NOMO-1 treated with dmso at 0.1 percent for 144 hours (cell line): ENCODE measurements around the gene POLL.
"Not testable (repeated sequence)": the region's sequence is repeated elsewhere in the genome, so short reads cannot be mapped to it uniquely, and the experiment has no call there.

Source experiments
- DNase-seq: peaks from one replicate; lab custom pipeline; 2025; ENCODE audit not compliant: unreplicated experiment; lab: John Stamatoyannopoulos, UW

The POLL gene

DNA sequence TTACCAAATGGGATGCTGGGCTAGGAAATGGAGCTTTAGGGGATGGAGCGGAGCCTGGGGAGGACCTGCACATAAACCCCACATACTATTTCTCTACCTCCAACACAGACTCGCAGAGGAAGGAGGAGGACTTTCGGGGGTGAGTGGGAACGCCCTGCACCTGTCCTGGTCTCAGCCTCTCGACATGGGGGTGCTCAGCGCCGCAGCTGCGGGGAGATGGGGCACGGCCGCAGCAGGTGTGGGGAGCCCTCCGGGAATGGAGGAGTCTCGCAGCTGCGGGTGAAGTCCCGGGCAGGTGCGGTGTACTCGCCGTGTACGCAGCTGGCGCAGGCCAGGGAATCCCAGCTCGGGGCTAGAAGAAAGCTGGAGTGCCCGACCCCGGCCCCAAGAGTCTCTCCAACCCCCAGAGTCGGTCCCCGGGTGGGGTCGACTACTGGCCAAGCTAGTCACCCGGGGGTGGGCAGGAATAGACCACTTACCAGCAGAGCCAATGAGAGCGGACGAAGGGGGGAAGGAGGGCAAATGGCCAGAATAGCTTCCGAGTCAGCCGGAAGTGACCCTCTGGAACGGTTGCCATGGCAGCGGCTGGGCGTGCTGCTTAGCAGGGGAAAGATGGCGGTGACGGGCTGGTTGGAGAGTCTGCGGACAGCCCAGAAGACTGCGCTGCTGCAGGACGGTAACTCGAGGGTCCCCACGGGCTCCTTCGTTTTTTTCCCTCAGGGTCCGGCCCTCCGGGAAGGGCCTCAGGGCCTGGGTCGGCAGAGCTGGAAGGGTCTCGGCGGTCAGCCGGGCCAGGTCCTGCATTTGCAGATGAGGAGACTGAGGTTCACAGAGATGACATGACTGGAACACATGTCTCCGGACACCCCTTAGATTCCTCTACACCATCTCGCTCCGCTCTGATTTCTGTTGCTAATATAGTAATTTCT lies at the start of gene POLL, which contains the start of gene DPCD:
TSS of gene POLL (minus strand) at position 533 of the 929 bp plus-strand sequence. CDS start 897 bp downstream, outside the sequence.
TSS of gene DPCD (plus strand) at position 597 of the 929 bp plus-strand sequence. CDS start at position 613, 16 bp downstream.
- peak; percentile 90 for DNase-seq

DNA sequence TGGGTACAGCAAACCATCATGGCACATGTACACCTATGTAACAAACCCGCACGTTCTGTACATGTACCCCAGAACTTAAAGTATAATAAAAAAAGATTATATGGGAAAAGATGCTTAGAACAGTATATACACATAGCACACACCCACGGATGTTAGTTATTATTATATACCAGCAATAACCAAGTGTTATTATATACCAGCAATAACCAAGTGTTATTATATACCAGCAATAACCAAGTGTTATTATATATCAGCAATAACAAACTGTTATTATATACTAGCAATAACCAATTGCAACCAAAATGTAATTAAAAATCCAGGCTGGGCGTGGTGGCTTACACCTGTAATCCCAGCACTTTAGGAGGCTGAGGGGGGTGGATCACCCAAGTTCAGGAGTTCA lies 45.5 kb upstream of the POLL start:
- not testable (repeated sequence) for DNase-seq

- DNase-seq, result no peak
Measured at GRCh38 chr10:101631821-101632475, 43.9 kb upstream of the POLL start.

DNA sequence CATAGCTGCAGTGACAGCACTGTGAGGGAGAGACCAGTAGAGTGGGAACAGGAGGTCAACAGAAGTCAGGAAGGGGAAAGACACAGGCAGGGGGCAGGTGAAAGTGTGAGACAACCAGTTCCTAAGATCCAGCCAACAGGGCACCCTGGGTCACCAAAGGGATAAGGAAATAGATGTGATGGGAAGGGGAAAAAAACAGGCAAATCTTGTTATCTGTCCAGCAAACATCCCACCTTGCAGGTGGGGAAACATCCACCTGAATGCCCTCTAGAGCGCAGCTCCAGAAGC lies 42.5 kb upstream of the POLL start:
- DNase-seq, result no peak

- DNase-seq, result no peak
Measured at GRCh38 chr10:101629837-101630632, 42.0 kb upstream of the POLL start.

DNA sequence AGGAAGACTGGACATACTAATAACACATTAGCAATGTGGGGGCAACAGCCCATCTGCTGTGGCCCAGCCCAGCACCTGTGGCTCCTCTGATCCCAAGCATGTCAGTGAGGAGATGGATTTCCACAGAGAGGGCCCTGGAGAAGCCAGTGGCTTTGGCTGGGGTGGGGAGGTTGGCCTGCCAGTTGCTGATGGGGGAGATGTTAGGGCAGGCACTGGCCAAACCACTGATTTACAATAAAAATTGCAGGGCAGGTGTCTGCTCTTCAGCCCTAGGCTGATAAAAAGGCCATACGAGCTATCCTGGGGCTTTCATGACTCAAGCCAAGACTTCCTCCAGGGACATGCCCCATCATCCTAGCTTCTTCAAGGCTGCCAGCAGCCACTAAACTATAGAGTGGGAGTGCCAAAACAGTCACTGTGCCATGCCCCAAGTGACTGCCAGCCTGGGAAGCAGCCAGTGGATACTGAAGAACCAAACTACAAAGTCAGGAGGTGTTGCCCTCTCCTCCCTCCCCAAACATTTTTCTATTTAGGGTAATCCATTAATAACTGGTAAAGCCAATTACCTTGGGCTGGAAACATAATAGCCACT lies 37.9 kb upstream of the POLL start:
- no peak for DNase-seq

DNA sequence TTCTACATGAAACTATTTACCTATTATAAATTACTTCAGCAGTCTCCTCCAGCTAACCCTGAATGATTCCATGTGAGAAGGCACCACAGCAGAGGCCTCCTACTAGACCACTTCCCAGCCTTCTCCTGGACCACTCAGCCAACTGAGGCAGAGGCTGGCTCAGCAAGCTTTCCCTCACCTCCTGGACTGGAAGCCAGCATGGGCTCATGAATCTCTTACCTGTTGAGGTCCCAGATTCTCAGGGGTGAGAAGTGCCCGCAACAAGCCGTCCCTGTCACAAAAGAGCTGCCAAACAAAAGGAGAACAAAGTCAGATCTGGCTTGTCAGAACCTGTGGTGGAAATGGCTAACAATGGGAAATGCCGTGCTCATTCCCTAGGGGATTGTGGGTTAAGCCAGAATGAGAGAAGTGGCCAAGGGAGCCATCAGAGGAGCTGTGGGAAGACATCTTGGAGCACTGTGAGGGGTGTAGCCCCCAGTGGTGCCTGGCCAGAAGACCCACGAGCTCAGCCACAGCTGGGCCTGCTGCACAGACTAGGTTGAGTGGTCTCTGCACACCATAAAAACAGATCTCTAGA lies 36.6 kb upstream of the POLL start:
- no peak for DNase-seq

DNA sequence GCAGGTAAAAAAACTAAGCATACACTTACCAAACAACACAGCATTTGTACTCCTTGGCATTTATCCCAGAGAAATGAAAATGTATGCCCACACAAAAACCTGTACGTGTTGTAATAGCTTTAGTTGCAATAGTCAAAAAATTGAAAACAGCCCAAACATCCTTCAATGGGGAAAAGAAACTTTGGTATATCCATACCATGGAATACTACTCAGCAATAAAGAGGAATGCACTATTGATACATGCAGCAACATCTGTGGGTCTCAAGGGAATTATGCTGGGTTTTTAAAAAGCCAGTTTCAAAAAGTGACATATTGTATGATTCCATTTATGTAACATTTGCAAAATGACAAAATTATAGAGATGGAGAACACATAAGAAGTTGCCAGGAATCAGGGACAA lies 35.5 kb upstream of the POLL start:
- no peak for DNase-seq

GRCh38 chr10:101619983-101620382 lies 31.9 kb upstream of the POLL start:
- DNase-seq, result no peak

DNA sequence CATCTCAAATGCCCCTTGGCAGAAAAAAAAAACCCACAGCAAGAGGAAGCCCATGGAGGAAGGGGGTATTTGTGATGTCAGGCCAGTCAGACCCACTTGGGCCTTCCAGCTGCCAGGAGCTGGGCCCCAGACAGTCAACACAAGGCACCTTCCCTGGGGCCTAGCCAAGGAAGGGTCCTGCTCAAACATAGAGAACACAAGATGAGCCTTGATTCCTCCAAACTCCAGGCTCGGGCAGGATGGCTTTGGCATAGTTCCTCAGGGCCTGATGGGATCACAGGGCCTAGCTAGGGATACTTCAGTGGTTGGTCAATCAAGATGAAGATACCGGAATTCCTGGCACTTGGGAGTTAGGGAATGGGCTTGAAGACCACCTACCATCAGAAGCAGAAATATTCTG lies 30.8 kb upstream of the POLL start:
- no peak for DNase-seq

- DNase-seq, result no peak
Measured at GRCh38 chr10:101617824-101618568, 29.9 kb upstream of the POLL start.

- peak; percentile 91 for DNase-seq
Measured at GRCh38 chr10:101617102-101617823, 29.2 kb upstream of the POLL start.

DNA sequence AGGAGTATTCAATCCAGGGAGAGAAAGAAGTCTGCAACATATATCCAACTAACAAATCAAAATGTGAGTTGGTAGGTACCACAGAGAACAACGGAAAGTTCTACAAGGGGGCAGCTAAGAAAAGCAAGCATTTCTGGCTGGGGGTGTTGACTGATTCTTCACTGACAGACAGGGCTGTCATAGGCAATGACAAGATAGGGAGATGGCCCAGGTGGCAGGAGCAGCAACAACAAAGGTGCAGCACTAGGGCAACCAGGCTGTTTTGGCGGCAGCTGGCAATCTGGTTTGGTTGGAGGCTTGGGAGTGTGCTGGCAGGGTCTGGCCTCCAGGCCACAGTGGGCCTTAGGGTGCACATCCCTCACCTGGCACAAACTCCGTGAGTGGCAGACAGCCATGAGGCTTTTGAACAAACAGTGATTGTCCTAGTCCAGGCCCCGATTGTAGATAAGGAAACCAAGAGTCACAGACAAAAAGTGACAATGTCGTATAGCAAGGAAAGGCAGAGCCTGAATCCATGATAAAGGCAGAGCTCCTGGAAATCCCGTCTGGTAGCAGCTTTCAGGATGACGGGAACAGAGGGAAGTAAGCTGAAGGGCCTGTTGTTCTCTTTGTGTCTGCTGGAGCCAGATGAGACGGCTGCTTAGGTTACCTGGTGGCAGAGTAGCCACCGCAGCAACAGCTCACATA lies 28.5 kb upstream of the POLL start:
- DNase-seq, result no peak

- DNase-seq, result no peak
Measured at GRCh38 chr10:101615525-101616116, 27.6 kb upstream of the POLL start.

- no peak for DNase-seq
Measured at GRCh38 chr10:101614663-101615524, 26.8 kb upstream of the POLL start.

DNA sequence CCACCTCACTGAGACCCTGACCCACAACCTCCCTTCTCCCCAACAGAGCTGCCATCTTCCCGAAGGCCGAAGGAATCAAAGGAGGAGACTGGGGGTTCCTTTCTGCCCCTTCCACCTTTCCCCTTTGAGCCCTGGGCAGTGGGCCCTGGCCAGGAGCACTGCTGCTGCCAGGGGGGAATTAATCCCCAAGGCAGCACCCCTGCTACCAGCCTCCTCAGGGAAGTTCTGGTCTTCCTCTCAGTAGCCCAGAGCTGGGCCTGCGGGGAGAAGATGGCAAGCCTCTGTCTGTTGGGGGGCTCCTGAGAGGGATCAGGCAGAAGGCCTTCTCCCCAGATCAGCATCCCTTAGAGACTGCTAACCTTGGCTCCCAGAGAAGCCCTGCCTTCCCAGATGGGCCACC lies 25.6 kb upstream of the POLL start:
- no peak for DNase-seq

GRCh38 chr10:101612872-101613271 lies 24.8 kb upstream of the POLL start:
- DNase-seq, result no peak

DNA sequence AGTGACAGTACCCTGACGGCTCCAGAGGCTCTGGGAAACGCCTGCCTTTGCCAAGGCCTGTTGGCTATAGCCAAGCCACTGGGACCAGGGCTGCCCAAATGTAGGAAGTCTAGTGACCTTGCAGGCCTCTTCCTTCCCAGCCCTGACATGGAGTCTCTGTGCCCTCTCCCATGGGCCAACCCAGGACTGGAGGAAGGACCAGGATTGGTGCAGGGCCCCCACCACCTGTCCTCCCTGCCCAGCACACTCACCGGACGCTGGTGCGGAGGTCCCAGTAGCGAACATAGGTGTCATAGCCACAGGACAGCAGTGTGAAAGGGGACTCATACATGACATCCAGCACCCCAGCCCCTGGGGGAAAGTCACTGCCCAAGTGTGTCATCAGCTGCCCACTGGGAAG lies 24.0 kb upstream of the POLL start:
- DNase-seq, result no peak
